NCI-H460 (cell line): ENCODE measurements around the gene CDCA4. TPM values are rescaled to one million over a fixed set of nuclear protein-coding genes. Genes with fewer than 3 reads are reported as not detected.
A peak's percentile ranks its signal among the peaks of the same experiment; 100 is the strongest.
"Not testable (repeated sequence)": the region's sequence is repeated elsewhere in the genome, so short reads cannot be mapped to it uniquely, and the experiment has no call there.

Experiments
- DNase-seq: peaks from one replicate; pipeline ENCODE4 v3.0.0-alpha.2; 2016; ENCODE audit warnings: low read depth; ENCODE audit errors: extremely low read depth
- total RNA-seq: library from RNA; depleted of rRNA; stranded (reverse); fragments of >200 nt; shearing (Covaris generic); gene quantifications from 2 replicates; pipeline ENCODE4 v1.2.3, GENCODE V29; 2014

The CDCA4 gene
- total RNA-seq, 1 experiment from 2014 or later: 56.1 TPM

DNA sequence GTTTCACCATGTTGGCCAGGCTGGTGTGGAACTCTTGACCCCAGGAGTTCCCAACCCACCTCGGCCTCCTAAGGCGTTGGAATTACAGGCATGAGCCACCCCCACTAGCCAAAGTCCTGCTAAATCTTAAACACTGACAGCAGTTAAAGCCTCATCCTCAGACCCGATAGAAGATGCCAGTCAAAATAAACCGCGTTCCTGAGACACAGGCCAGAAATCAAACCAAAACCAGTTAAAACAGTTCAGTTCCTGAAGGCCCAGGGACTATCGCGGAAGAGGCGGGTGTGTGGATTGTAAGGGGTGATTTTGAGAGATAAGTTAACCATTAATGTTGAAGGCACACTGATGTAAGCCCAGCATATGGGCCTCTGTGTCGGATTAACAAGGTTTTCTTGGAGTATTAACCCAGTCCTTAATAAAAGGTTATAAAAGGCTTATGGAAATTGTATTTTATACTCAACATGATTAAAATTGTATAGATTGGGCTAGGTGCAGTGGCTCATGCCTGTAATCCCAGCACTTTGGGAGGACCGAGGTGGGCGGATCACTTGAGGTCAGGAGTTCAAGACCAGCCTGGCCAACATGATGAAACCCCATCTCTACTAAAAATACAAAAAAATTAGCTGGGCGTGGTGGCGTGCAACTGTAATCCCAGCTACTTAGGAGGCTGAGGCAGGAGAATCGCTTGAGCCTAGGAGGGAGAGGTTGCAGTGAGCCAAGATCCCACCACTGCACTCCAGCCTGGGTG is 18.7 kb upstream of the CDCA4 start:
- no peak for DNase-seq

- not testable (repeated sequence) for DNase-seq
Measured at GRCh38 chr14:105035616-105036015, 14.7 kb upstream of the CDCA4 start.

- DNase-seq: no peak
Measured at GRCh38 chr14:105034315-105035039, 13.6 kb upstream of the CDCA4 start.

GRCh38 chr14:105033412-105033900 is 12.6 kb upstream of the CDCA4 start:
- not testable (repeated sequence) for DNase-seq

- not testable (repeated sequence) for DNase-seq
Measured at GRCh38 chr14:105032451-105032901, 11.6 kb upstream of the CDCA4 start.

DNA sequence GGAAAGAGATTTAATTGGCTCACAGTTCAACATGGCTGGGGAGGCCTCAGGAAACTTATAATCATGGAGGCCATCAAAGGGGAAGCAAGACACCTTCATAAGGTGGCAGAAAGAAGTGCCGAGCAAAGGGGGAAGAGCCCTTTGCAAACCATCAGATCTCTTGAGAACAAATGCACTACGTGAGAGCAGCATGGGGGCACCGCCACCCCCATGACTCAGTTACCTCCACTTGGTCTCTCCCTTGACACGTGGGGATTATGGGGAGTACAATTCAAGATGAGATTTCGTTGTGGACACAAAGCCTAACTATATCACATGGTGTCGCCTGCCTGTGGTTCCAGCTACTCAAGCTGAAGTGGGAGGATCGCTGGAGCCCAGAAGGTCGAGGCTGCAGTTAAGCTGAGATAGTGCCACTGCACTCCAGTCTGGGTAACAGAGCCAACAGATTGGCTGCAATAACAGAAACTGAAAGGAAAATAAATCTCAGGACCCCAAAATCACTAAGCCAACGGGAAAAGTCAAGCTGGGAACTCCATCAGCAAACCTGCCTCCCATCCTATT is 10.0 kb upstream of the CDCA4 start:
- DNase-seq: no peak

DNA sequence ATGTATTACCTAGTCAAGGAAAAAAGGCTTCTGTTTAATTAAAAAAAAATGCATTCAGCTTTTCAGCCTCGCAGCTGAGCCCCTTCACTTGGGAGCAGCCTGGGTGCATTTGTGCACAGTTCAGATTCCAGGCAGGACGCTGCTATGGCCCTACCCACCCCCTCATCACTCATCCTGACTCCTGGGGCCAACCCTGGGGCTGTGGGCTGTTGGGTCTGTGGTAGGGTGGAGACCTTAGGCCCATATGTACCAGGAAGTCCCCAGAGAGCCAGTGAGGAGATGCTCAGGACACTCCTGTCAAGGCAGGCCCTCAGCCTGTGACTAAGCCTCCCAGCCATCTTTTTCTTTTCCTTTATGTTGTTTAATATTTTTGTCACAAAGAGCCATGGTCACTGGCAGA is 9.3 kb upstream of the CDCA4 start:
- no peak for DNase-seq

- DNase-seq: no peak
Measured at GRCh38 chr14:105029402-105029801, 8.5 kb upstream of the CDCA4 start.

DNA sequence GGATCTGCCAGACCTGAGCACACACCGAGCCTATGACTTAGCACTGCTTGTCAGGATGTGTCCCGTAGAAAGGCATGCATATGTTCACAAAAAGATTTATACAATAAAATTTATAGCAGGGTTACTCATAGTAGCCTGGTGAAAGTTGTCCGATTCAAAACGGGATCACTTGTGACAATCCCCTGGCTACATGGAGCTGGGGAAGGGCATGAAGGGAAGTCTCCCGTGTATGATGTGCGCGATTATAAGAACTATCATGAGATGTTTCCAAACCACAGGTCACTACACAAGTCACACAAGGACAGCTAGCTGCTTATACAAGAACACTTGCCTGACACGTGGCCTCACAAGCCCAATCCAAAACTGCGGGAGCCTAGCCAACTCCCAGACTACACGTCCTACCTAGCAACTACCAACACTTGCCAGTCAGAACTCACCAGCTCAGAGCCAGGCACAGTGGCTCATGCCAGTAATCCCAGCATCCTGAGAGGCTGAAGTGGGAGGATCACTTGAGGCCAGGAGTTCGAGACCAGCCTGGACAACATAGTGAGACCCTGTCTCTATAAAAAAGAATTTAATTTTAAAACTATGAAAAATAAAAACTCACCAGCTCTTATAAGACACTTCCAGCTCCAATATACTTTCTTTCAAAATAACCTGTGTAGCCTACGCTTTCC is 7.5 kb upstream of the CDCA4 start:
- DNase-seq: no peak

DNA sequence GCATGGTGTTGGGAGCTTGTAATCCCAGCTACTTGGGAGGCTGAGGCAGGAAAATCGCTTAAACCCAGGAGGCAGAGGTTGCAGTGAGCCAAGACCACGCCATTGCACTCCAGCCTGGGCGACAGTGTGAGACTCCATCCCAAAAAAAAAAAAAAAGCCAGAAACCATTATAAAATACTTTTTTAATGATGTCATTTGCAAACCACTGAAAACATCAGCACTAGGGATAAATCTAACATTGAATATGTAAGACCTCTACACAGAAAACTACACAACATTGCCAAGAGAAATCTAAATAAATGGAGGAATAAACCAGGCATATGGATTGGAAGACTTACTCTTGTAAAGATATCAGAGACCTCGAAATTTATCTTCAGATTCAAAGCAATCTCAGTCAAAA is 6.8 kb upstream of the CDCA4 start:
- not testable (repeated sequence) for DNase-seq

GRCh38 chr14:105026802-105027563 is 6.1 kb upstream of the CDCA4 start:
- no peak for DNase-seq

- no peak for DNase-seq
Measured at GRCh38 chr14:105026033-105026785, 5.3 kb upstream of the CDCA4 start.

DNA sequence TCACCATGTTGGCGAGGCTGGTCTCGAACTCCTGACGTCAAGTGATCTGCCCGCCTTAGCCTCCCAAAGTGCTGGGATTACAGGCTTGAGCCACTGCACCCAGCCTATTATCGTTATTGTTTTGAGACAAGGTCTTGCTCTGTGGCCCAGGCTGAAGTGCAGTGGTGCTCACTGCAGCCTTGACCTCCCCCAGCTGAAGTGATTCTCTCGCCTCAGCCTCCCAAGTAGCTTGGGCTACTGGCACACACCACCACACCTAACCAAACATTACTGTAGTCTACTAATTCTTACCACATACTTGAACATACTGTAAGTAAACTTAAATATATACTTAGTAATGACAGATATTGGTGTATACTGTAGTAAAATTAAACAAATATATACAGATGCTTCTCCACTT is 4.5 kb upstream of the CDCA4 start:
- no peak for DNase-seq

GRCh38 chr14:105023791-105024480 is 3.1 kb upstream of the CDCA4 start:
- peak; percentile 53 for DNase-seq

DNA sequence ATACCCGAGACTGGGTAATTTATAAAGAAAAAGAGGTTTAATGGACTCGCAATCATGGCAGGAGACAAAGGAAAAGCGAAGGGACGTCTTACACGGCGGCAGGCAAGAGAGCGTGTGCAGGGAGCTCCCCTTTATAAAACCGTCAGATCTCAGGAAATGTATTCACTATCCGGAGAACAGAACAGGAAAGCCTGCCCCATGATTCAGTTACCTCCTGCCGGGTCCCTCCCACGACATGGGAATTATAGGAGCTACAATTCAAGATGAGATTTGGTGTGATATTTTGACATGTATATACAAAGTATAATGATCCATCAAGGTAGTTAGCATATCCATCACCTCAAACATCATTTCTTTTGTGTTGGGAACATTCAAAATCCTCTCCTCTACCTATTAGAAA is 2.3 kb upstream of the CDCA4 start:
- DNase-seq: no peak

DNA sequence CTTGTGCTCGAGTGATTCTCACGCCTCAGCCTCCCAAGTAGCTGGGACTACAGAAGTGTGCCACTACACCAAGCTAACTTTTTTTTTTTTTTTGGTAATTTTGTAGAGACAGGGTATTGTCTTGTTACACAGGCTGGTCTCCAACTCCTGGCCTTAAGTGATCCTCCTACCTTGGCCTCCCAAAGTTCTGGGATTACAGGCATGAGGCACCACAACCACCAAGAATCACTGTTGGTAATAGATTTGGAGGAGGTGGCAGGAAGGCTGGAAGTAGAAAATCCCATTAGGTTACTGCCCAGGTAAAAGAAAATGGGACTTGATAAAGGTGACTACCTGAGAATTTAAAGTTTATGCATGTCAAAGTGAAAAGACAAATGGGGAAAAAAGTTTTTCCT is 1.4 kb upstream of the CDCA4 start:
- DNase-seq: no peak

DNA sequence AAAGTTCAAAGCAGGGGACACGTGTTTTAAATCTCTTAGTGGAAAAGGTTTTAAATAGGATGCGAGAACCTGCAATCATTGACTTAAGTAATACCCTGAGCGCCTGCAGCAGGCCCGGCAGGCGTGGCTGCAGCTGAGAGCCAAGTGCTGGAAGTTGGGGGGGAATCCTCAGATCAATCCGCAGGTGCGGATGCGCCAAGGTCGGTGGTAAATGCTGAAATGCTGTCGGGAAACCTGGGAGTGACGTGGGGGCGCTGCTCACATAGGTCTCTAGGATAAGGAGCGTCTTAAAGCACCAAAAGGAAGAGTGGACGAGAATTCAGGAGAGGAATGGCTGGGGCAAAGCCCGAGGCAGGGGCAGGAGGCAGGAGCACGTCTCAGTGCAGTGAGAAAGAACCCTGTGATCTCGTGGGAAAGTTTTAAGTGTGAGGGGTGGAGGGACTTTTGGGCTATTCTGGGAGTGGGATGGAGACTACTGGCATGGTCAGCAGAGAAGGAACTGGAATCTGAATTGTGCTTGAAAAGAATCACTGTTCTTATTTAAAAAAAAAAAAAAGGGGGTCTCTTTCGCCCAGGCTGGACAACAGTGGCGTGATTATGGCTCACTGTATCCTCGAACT is 883 bp upstream of the CDCA4 start:
- DNase-seq: no peak
